Hepatocyte (in vitro differentiated cells): ENCODE data around the gene PSMC1. TPM values are rescaled to one million over a fixed set of nuclear protein-coding genes. Genes with fewer than 3 reads are reported as not detected.

Source experiments
- DNase-seq: peaks from one replicate; pipeline ENCODE4 v3.0.0-alpha.2; 2016; ENCODE audit warnings: low spot score
- H2AFZ ChIP-seq: fragments of 200-600 bp; sonication (generic); 2 replicates; pipeline ENCODE4 v1.6.0; 2016; ENCODE audit warnings: antibody characterized with exemption, mild to moderate bottlenecking
- H3K27ac ChIP-seq: fragments of 200-600 bp; sonication (generic); 2 replicates; pipeline ENCODE4 v1.5.1; 2016; ENCODE audit warnings: mild to moderate bottlenecking
- H3K27me3 ChIP-seq: fragments of 200-600 bp; sonication (generic); 2 replicates; pipeline ENCODE4 v1.6.1; 2016
- H3K36me3 ChIP-seq: fragments of 200-600 bp; sonication (generic); replicated peaks from 2 replicates; pipeline ENCODE4 v1.5.1; 2016; ENCODE audit warnings: low read depth; ENCODE audit not compliant: insufficient read depth
- H3K4me1 ChIP-seq: fragments of 200-600 bp; sonication (generic); 2 replicates; pipeline ENCODE4 v1.5.1; 2016; ENCODE audit warnings: mild to moderate bottlenecking, moderate library complexity; ENCODE audit not compliant: insufficient read depth
- H3K4me2 ChIP-seq: fragments of 200-600 bp; sonication (generic); 2 replicates; pipeline ENCODE4 v1.6.0; 2016
- H3K4me3 ChIP-seq: fragments of 200-600 bp; sonication (generic); 2 replicates; pipeline ENCODE4 v1.5.1; 2016; ENCODE audit warnings: mild to moderate bottlenecking
- H3K79me2 ChIP-seq: fragments of 200-600 bp; sonication (generic); 2 replicates; pipeline ENCODE4 v1.6.0; 2017; ENCODE audit warnings: mild to moderate bottlenecking
- H3K9me2 ChIP-seq: fragments of 200-600 bp; sonication (generic); replicated peaks from 2 replicates; pipeline ENCODE4 v1.6.0; 2017; ENCODE audit warnings: mild to moderate bottlenecking; ENCODE audit not compliant: insufficient read depth
- H3K9me3 ChIP-seq: fragments of 200-600 bp; sonication (generic); 2 replicates; pipeline ENCODE4 v1.5.1; 2016; ENCODE audit warnings: low read depth, mild to moderate bottlenecking
- H4K20me1 ChIP-seq: fragments of 200-600 bp; sonication (generic); 2 replicates; pipeline ENCODE4 v1.6.0; 2016; ENCODE audit warnings: mild to moderate bottlenecking; ENCODE audit not compliant: insufficient read depth, poor library complexity, severe bottlenecking
- CTCF ChIP-seq: fragments of 200-600 bp; sonication (generic); IDR thresholded peaks from 2 replicates; pipeline ENCODE4 v1.5.1; 2016; ENCODE audit warnings: antibody characterized with exemption, mild to moderate bottlenecking; ENCODE audit not compliant: poor library complexity
- EZH2 ChIP-seq: fragments of 200-600 bp; sonication (generic); IDR thresholded peaks from 2 replicates; pipeline ENCODE4 v1.6.1; 2016; ENCODE audit warnings: antibody characterized with exemption, mild to moderate bottlenecking, borderline replicate concordance
- EZH2phosphoT487 ChIP-seq: fragments of 200-600 bp; sonication (generic); IDR thresholded peaks from one replicate; pipeline ENCODE4 v1.6.1; 2018; ENCODE audit warnings: antibody characterized with exemption, mild to moderate bottlenecking, low read depth, moderate library complexity; ENCODE audit not compliant: unreplicated experiment, severe bottlenecking
- WGBS: methylation state at CpG from one replicate; pipeline ENCODE4 v1.1.6; 2016; ENCODE audit warnings: low lambda C conversion rate; ENCODE audit errors: missing lambda C conversion rate; 5-methylcytosine and 5-hydroxymethylcytosine counted together
- polyA plus RNA-seq: library from polyadenylated mRNA; unstranded; fragments of >200 nt; fragmentation: Nextera tagmentation; extraction: Ambion mirVana; gene quantifications from 2 replicates; pipeline ENCODE4 v1.2.1, GENCODE V29; 2016
- total RNA-seq: library from RNA; depleted of rRNA; stranded (reverse); fragments of >200 nt; gene quantifications from 2 replicates; pipeline ENCODE4 v1.2.3, GENCODE V29; 2014

The PSMC1 gene
- total and polyA plus RNA-seq, 2 experiments from 2014 or later, result 144 to 171 TPM

DNA sequence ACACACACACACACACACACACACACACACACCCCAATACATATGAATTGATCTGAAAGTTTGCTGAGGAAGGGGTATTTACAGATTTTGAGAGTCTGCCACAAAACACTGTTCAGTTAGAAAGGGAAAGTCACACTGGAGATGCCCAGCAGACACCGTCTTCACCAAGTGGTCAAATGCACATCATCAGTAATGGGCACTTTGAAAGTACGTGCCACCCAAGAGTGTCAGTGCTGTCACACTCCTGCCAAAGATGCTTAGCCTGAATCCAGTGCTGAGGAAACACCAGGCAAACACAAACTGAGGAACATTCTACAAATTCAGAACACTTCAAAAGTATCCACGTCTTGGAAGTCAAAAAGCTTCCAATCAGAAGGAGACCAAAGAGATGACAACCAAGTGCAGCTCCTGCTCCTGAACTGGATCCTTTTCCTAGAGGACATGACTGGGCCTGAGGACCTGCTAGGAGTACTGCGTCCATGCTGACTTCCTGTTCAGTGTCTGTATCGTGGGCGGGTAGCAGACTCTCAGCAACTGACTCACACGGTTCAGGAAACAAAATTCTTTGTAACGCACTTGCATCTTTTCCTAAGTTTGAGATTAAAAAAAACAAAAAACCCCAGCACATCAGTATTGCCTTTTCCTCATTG, 18.6 kb downstream of the PSMC1 start:
- H3K79me2 ChIP-seq, result no peaks in the 10 kb centered on the region
- H2AFZ ChIP-seq, result no peak overlapping the region
- DNase-seq, result no peak
- H3K27me3 ChIP-seq, result no peaks in the 10 kb centered on the region
- WGBS, result 89% methylated on average over 8 of the region's 8 CpGs
- no peaks in the 10 kb centered on the region for H4K20me1 ChIP-seq
- H3K27ac ChIP-seq, result no peak overlapping the region
- H3K4me3 ChIP-seq, result no peak overlapping the region
- TF ChIP-seq CTCF, result no peak
- TF ChIP-seq EZH2, result no peak
- TF ChIP-seq EZH2phosphoT487, result no peak
- H3K4me2 ChIP-seq, result no peak overlapping the region
- no peaks in the 10 kb centered on the region for H3K36me3 ChIP-seq
- H3K4me1 ChIP-seq, result no peaks in the 10 kb centered on the region
- H3K9me2 ChIP-seq, result no peaks in the 10 kb centered on the region
- no peaks in the 10 kb centered on the region for H3K9me3 ChIP-seq

DNA sequence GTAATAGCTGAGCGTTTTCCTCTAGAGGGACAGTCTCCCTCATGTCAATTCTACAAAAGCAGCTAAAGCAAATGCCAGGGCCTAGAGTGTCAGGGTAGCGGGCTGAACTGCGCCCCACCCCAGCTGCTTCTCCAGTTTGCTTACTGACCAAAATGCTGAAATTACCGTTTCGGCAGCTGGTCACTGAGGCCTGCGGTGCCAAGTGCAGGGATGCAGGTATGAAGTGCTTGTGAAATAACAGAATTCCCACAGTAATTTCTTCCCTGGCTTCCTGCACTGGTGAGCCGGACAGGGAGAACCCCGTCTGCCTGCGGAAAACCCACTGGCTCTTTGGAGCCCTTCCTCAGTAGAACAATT, 19.1 kb downstream of the PSMC1 start:
- H3K4me3 ChIP-seq, result no peak overlapping the region
- H3K4me1 ChIP-seq, result no peaks in the 10 kb centered on the region
- 92% methylated on average over 9 of the region's 9 CpGs for WGBS
- DNase-seq, result no peak
- no peaks in the 10 kb centered on the region for H3K79me2 ChIP-seq
- TF ChIP-seq EZH2, result no peak
- TF ChIP-seq EZH2phosphoT487, result no peak
- no peak for TF ChIP-seq CTCF
- H2AFZ ChIP-seq, result no peak overlapping the region
- H3K9me2 ChIP-seq, result no peaks in the 10 kb centered on the region
- no peak overlapping the region for H3K27ac ChIP-seq
- no peaks in the 10 kb centered on the region for H3K36me3 ChIP-seq
- H4K20me1 ChIP-seq, result no peaks in the 10 kb centered on the region
- no peaks in the 10 kb centered on the region for H3K9me3 ChIP-seq
- no peaks in the 10 kb centered on the region for H3K27me3 ChIP-seq
- no peak overlapping the region for H3K4me2 ChIP-seq

DNA sequence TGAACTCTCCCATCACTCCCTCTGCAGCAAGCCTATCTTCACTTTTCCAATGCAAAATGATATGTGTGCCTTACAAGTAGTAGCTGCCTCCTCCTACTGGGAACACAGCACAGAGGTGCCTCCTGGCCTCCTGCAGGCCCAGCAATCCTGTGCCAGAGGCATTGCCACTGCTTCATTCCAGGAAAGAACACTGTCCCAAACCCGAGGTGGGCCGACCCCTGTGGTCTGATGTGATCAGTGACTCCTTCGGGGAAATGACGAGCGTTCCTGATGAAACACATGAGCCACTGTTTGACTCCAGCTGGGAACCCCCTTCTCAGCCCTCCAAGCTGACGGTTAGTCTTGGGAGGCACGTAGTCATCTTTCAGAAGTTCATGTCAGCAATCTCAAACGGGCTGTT, 19.5 kb downstream of the PSMC1 start:
- no peak for DNase-seq
- Histone ChIP-seq H3K4me3 (no peak overlapping the region), H3K4me1 (no peaks in the 10 kb centered on the region), H4K20me1 (no peaks in the 10 kb centered on the region), H3K4me2 (no peak overlapping the region), H3K79me2 (no peaks in the 10 kb centered on the region), H3K27me3 (no peaks in the 10 kb centered on the region), H3K27ac (no peak overlapping the region), H3K36me3 (no peaks in the 10 kb centered on the region), H3K9me2 (no peaks in the 10 kb centered on the region), H2AFZ (no peak overlapping the region), H3K9me3 (no peaks in the 10 kb centered on the region)
- WGBS, result 88% methylated on average over 8 of the region's 8 CpGs
- no peak for TF ChIP-seq EZH2
- TF ChIP-seq CTCF, result no peak
- TF ChIP-seq EZH2phosphoT487, result no peak
